RWPE2 (cell line): ENCODE data around the gene PTX4.
"Not testable (repeated sequence)": the region's sequence is repeated elsewhere in the genome, so short reads cannot be mapped to it uniquely, and the experiment has no call there.

ENCODE experiments used
- ATAC-seq: fragments of 200-7000 bp; cut with Tn5 transposase; 3 replicates; pipeline ENCODE4 v1.9.1; 2021; ENCODE audit warnings: low read depth
- DNase-seq: peaks from one replicate; pipeline ENCODE4 v3.0.0-alpha.2; 2020; ENCODE audit warnings: low spot score
- H3K27ac ChIP-seq: fragments of 450-650 bp; 2 replicates; pipeline ENCODE4 v1.5.1; 2017; ENCODE audit warnings: mild to moderate bottlenecking; ENCODE audit not compliant: poor library complexity, severe bottlenecking
- H3K27me3 ChIP-seq: fragments of 250-450 bp; sonication (Bioruptor Pico); 2 replicates; pipeline ENCODE4 v1.5.1; 2021; ENCODE audit warnings: mild to moderate bottlenecking, moderate library complexity; ENCODE audit not compliant: insufficient read depth, poor library complexity, severe bottlenecking
- H3K36me3 ChIP-seq: fragments of 250-450 bp; sonication (Bioruptor Pico); 2 replicates; pipeline ENCODE4 v1.5.1; 2020; ENCODE audit warnings: low read depth, mild to moderate bottlenecking, moderate library complexity
- H3K4me1 ChIP-seq: fragments of 250-450 bp; sonication (Bioruptor Pico); 2 replicates; pipeline ENCODE4 v1.5.1; 2021; ENCODE audit warnings: mild to moderate bottlenecking, moderate library complexity; ENCODE audit not compliant: insufficient read depth, poor library complexity, severe bottlenecking
- H3K4me3 ChIP-seq: fragments of 250-450 bp; sonication (Bioruptor Pico); 2 replicates; pipeline ENCODE4 v1.5.1; 2021; ENCODE audit warnings: mild to moderate bottlenecking, moderate library complexity; ENCODE audit not compliant: severe bottlenecking
- H3K9me3 ChIP-seq: fragments of 250-450 bp; sonication (Bioruptor Pico); 2 replicates; pipeline ENCODE4 v1.5.1; 2021; ENCODE audit warnings: mild to moderate bottlenecking, moderate library complexity; ENCODE audit not compliant: severe bottlenecking
- TF ChIP-seq, protein P1 (sequence below): fragments of 450-650 bp; IDR thresholded peaks from one replicate; pipeline ENCODE4 v1.5.1; 2017; ENCODE audit warnings: mild to moderate bottlenecking, moderate library complexity; ENCODE audit not compliant: poor library complexity, severe bottlenecking

PTX4 gene

DNA sequence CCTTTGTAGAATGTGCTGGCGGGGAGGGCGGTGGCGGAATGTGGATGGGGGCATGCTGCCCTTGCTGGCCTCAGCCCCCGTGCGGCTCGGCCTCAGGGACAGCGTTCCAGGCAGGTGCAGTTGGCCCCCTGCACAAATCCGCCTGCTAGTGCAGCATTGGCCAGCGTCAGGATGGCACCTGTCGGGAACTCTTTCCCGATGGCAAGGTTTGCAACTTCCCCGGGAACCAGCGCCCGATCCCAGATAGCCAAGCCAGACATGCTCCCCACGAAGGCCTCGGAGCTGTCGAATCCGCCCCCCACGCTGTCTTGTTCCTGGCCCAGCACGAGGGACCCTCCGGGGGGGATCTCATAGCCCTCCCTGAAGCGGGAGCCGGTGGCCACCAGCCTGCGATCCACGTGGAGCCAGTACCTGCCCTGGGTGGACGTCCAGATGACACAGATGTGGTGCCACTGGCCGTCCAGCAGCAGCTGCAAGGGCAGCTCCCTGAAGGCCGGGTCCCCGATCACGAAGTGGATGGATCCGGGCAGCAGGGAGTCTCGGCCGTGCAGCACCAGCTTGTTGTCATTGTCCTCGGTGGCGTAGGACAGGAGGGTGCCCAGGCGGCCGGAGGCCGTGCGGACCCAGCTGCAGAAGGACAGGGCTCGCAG lies 2.8 kb downstream of the PTX4 start:
- H3K27me3 ChIP-seq, result no peaks in the 10 kb centered on the region

DNA sequence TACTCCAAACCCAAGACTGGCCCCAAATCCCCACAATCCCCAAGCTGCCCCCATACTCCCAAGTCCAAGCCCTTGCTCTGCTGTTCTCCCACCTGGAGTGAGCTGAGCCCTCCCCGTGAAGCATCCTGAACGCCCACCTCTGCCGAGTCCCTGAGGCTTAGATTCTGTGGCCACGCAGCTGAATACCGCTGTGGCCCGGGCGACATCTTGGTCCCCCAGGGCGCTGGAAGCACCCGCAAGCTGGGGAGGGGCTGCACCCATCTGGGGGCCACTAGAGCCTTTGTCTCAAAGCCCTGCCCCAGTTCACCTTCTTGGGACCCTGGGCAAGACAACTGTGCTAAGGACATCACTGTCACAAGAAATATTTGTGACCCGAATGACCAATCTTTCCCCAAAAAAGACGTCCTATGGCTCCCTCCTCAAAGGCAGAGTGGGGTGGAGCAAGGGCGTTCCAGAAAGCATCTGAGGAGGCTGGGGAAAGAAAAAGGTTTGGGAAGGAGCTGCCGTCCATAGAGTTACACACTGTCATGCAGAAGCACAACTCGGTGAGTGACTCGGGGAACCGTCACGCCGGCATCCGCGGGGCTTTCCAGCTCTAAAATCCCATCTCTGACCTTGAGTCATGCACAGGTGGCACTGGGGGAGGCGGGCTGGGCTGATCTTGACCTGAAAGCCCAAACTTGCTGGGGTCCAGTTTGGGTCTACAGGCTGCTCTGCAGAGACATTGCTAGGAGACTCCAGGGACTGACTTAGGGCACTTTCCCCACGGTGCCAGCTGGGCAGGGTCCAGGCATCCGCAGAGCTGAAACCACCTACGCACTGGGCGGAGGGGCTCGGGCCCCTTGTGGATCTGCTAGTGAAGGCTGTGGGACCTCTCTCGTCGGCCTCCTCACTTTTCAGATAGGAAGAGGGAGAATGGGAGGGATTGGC lies 6.6 kb downstream of the PTX4 start:
- TF ChIP-seq, protein P1, sequence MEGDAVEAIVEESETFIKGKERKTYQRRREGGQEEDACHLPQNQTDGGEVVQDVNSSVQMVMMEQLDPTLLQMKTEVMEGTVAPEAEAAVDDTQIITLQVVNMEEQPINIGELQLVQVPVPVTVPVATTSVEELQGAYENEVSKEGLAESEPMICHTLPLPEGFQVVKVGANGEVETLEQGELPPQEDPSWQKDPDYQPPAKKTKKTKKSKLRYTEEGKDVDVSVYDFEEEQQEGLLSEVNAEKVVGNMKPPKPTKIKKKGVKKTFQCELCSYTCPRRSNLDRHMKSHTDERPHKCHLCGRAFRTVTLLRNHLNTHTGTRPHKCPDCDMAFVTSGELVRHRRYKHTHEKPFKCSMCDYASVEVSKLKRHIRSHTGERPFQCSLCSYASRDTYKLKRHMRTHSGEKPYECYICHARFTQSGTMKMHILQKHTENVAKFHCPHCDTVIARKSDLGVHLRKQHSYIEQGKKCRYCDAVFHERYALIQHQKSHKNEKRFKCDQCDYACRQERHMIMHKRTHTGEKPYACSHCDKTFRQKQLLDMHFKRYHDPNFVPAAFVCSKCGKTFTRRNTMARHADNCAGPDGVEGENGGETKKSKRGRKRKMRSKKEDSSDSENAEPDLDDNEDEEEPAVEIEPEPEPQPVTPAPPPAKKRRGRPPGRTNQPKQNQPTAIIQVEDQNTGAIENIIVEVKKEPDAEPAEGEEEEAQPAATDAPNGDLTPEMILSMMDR, result no peak
- ATAC-seq (no peak), DNase-seq (no peak)
- Histone ChIP-seq H3K36me3 (no peaks in the 10 kb centered on the region), H3K27me3 (no peaks in the 10 kb centered on the region), H3K4me1 (no peaks in the 10 kb centered on the region), H3K9me3 (peaks cover 1% of the 10 kb centered on the region), H3K4me3 (no peak overlapping the region), H3K27ac (no peak overlapping the region)

More for the DNA sequence above, 2.8 kb downstream of the PTX4 start:
- DNase-seq (peak; percentile 61), ATAC-seq (no peak)
- Histone ChIP-seq H3K27ac (no peak overlapping the region), H3K4me1 (no peaks in the 10 kb centered on the region), H3K4me3 (no peak overlapping the region), H3K9me3 (no peaks in the 10 kb centered on the region), H3K36me3 (no peaks in the 10 kb centered on the region)
- TF ChIP-seq, protein P1, result no peak

DNA sequence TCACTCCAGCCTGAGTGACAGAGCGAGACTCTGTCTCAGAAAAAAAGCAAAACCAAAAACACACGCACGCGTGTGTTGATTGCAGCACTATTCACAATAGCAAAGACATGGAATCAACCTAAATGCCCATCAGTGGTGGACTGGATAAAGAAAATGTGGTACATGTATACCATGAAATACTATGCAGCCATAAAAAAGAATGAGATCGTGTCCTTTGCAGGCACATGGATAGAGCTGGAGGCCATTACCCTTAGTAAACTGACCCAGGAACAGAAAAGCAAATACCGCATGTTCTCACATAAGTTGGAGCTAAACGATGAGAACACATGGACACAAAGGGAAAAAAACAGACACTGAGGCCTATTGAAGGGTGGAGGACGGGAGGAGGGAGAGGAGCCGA lies 9.8 kb downstream of the PTX4 start:
- not testable (repeated sequence) for H3K4me3 ChIP-seq, H3K4me1 ChIP-seq, H3K27me3 ChIP-seq, H3K27ac ChIP-seq, ATAC-seq, DNase-seq, H3K36me3 ChIP-seq, H3K9me3 ChIP-seq

DNA sequence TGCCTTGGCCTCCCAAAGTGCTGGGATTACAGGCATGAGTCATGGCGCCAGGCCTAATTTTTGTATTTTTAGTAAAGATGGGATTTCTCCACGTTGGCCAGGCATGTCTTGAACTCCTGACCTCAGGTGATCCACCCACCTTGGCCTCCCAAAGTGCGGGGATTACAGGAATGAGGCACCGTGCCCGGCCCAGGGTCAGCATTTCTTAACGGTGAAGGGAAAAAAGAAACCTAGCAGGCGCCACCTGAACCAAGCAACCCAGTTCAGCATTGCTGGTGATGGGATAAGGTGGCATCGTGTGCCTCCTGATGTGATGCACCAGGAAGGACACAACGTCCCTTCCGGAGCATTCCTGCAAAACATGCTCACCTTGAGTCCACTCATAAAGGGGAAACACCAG lies 11.7 kb downstream of the PTX4 start:
- ATAC-seq (no peak), DNase-seq (no peak)
- no peak overlapping the region for H3K4me3 ChIP-seq
- no peaks in the 10 kb centered on the region for H3K27me3 ChIP-seq
- H3K4me1 ChIP-seq, result no peaks in the 10 kb centered on the region
- no peaks in the 10 kb centered on the region for H3K36me3 ChIP-seq
- H3K27ac ChIP-seq, result no peak overlapping the region
- TF ChIP-seq, protein P1, result no peak
- H3K9me3 ChIP-seq, result peaks cover 3% of the 10 kb centered on the region

DNA sequence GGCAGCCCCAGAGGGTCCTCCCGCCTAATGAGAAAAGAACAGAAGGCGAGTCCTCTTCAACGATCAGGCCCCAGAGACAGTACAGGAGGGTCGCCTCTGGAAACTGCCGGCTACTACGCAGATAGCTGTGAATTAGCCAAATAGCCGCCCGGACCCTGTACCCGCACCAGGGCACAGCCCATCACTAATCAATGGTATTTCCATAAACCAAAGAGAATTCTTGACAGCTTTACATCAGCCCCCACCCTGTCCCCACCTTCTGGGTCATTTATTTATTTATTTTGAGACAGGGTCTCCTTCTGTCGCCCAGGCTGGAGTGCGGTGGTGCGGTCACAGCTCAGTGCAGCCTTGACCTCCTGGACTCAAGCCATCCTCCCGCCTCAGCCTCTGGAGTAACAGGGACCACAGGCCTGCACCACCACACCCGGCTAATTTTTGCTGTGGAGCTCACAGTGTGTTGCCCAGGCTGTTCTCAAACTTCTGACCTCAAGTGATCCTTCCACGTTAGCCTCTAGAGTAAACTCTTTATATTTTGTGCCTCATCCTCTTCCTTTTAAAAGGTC lies 13.1 kb downstream of the PTX4 start:
- H3K27ac ChIP-seq, result peak overlapping the region; percentile 30
- H3K9me3 ChIP-seq, result peaks cover 3% of the 10 kb centered on the region
- no peaks in the 10 kb centered on the region for H3K4me1 ChIP-seq
- TF ChIP-seq, protein P1, result no peak
- H3K4me3 ChIP-seq, result peak overlapping the region; percentile 71
- no peaks in the 10 kb centered on the region for H3K27me3 ChIP-seq
- ATAC-seq (no peak; the same call in 2 of the 3 replicates), DNase-seq (no peak)
- H3K36me3 ChIP-seq, result no peaks in the 10 kb centered on the region
